ENCODE measurements around the gene SIX2. TPM values are rescaled to one million over a fixed set of nuclear protein-coding genes. Genes with fewer than 3 reads are reported as not detected.

Gene SIX2
- total RNA-seq, 1 donor: 2.9 TPM

- no peak for DNase-seq (ENCODE audit: low read depth)
- peak overlapping the region; percentile 25 for H3K4me3 ChIP-seq (ENCODE audit: low read depth, low read length)
- TF ChIP-seq CTCF (IDR thresholded peaks at IDR 0.05; ENCODE audit: insufficient read depth, low read length): no peak
Measured at GRCh38 chr2:45008296-45009129, 739 bp downstream of the SIX2 start.

- no peak for DNase-seq (ENCODE audit: low read depth)
- TF ChIP-seq CTCF (IDR thresholded peaks at IDR 0.05; ENCODE audit: insufficient read depth, low read length): no peak
- H3K4me3 ChIP-seq (ENCODE audit: low read depth, low read length): peak overlapping the region; percentile 22
Measured at GRCh38 chr2:45007961-45008295, 1.3 kb downstream of the SIX2 start.

- DNase-seq (ENCODE audit: low read depth): no peak
- no peak overlapping the region for H3K4me3 ChIP-seq (ENCODE audit: low read depth, low read length)
- TF ChIP-seq CTCF (IDR thresholded peaks at IDR 0.05; ENCODE audit: insufficient read depth, low read length): no peak
Measured at GRCh38 chr2:45006942-45007287, 2.3 kb downstream of the SIX2 start.

GRCh38 chr2:45006041-45006941 lies 3.0 kb downstream of the SIX2 start:
- no peak for DNase-seq (ENCODE audit: low read depth)
- no peak overlapping the region for H3K4me3 ChIP-seq (ENCODE audit: low read depth, low read length)
- no peak for TF ChIP-seq CTCF (IDR thresholded peaks at IDR 0.05; ENCODE audit: insufficient read depth, low read length)

- no peak for TF ChIP-seq CTCF (IDR thresholded peaks at IDR 0.05; ENCODE audit: insufficient read depth, low read length)
- DNase-seq (ENCODE audit: low read depth): no peak
- no peak overlapping the region for H3K4me3 ChIP-seq (ENCODE audit: low read depth, low read length)
Measured at GRCh38 chr2:45005261-45006002, 3.8 kb downstream of the SIX2 start.

- H3K4me3 ChIP-seq (ENCODE audit: low read depth, low read length): no peak overlapping the region
- no peak for DNase-seq (ENCODE audit: low read depth)
- TF ChIP-seq CTCF (IDR thresholded peaks at IDR 0.05; ENCODE audit: insufficient read depth, low read length): no peak
Measured at GRCh38 chr2:45004562-45005191, 4.6 kb downstream of the SIX2 start.

Data from fibroblast of the aortic adventitia (primary cell).